Natural killer cell (primary cell): ENCODE measurements around the gene DNAJC4. TPM values are rescaled to one million over a fixed set of nuclear protein-coding genes. Genes with fewer than 3 reads are reported as not detected.
A peak's percentile ranks its signal among the peaks of the same experiment; 100 is the strongest.

ENCODE experiments used
- ATAC-seq, 3 donors: fragments of 150-1000 bp in 2 of 3; fragments of 200-7000 bp in 1 of 3; cut with Tn5 transposase; 1 replicate in 1 of 3; 2 replicates in 2 of 3; pipeline ENCODE4 v1.10.0; 2021; ENCODE audit warnings: mild to moderate bottlenecking in 2 of 3, moderate library complexity in 2 of 3
- DNase-seq, 2 donors: peaks; one replicate each; pipeline versions ENCODE4 v3.0.0 to v3.0.0-alpha.2; 2013 to 2021; ENCODE audit warnings: mixed read lengths in 1 of 2
- H3K27ac ChIP-seq: one replicate; pipeline ENCODE4 v1.5.1; 2013; ENCODE audit warnings: mild to moderate bottlenecking, low read length
- H3K27me3 ChIP-seq: one replicate; pipeline ENCODE4 v1.6.1; 2013; ENCODE audit warnings: low read length; ENCODE audit not compliant: control insufficient read depth, insufficient read depth
- H3K36me3 ChIP-seq: one replicate; pipeline ENCODE4 v1.6.1; 2013; ENCODE audit warnings: low read length; ENCODE audit not compliant: control insufficient read depth, insufficient read depth
- H3K4me1 ChIP-seq: one replicate; pipeline ENCODE4 v1.6.1; 2013; ENCODE audit warnings: low read length; ENCODE audit not compliant: control insufficient read depth, insufficient read depth
- H3K4me3 ChIP-seq: one replicate; pipeline ENCODE4 v1.5.1; 2013; ENCODE audit warnings: low read length
- H3K9me3 ChIP-seq: one replicate; pipeline ENCODE4 v1.6.1; 2013; ENCODE audit warnings: low read length; ENCODE audit not compliant: control insufficient read depth, insufficient read depth
- H3K27ac Mint-ChIP-seq, 2 donors: one replicate each; pipeline ENCODE4 v1.8.0; 2022; ENCODE audit warnings: mild to moderate bottlenecking in 2 of 2, mixed read lengths in 2 of 2, moderate library complexity in 1 of 2
- H3K27me3 Mint-ChIP-seq, 2 donors: one replicate each; pipeline ENCODE4 v1.8.0; 2022; ENCODE audit warnings: low read depth in 2 of 2, mixed read lengths in 2 of 2
- H3K36me3 Mint-ChIP-seq: one replicate; pipeline ENCODE4 v1.8.0; 2022; ENCODE audit warnings: mixed read lengths
- H3K4me1 Mint-ChIP-seq, 2 donors: one replicate each; pipeline ENCODE4 v1.8.0; 2022; ENCODE audit warnings: mixed read lengths in 2 of 2
- H3K4me3 Mint-ChIP-seq: one replicate; pipeline ENCODE4 v1.8.0; 2022; ENCODE audit warnings: mild to moderate bottlenecking, moderate library complexity, mixed read lengths
- H3K9me3 Mint-ChIP-seq, 2 donors: one replicate each; pipeline ENCODE4 v1.8.0; 2022; ENCODE audit warnings: mixed read lengths in 2 of 2
- WGBS: methylation state at CpG from one replicate; pipeline ENCODE4 v1.1.7; 2013; ENCODE audit warnings: missing lambda C conversion rate; ENCODE audit not compliant: insufficient coverage; 5-methylcytosine and 5-hydroxymethylcytosine counted together
- intact Hi-C: fragments of 100-400 bp; cut with micrococcal nuclease; formaldehyde crosslinking; loops from one replicate; pipeline ENCODE4 v1.14.2; 2022
- total RNA-seq, 4 donors: library from RNA; stranded (reverse); fragments of 120-200 nt in 1 of 4; gene quantifications; one replicate each; pipeline versions ENCODE4 v1.2.3 to v1.2.4, GENCODE V29; 2013 to 2022
- TF ChIP-seq, protein P1 (sequence below): fragments of 200-600 bp; IDR thresholded peaks from one replicate; pipeline ENCODE4 v1.8.0; 2022; ENCODE audit warnings: antibody characterized with exemption

The DNAJC4 gene
- total RNA-seq, 3 donors from 2014 or later (not counting 1 experiment from before 2014, with no cell fraction given), result 45.0 to 47.0 (median 46.6) TPM

DNA sequence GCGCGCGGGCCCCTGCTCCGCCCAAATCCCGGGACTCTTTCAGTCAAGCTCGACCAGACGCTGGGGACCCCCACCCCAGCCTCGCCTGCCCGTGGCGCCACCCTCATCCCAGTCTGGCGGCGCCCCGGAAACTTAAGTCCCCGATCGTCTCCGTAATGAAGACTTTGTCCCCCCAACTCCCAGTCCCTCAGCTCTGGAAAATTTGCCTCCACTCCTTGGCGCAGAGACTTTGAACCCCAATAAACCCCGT lies 21.3 kb downstream of the DNAJC4 start:
- TF ChIP-seq, protein P1, sequence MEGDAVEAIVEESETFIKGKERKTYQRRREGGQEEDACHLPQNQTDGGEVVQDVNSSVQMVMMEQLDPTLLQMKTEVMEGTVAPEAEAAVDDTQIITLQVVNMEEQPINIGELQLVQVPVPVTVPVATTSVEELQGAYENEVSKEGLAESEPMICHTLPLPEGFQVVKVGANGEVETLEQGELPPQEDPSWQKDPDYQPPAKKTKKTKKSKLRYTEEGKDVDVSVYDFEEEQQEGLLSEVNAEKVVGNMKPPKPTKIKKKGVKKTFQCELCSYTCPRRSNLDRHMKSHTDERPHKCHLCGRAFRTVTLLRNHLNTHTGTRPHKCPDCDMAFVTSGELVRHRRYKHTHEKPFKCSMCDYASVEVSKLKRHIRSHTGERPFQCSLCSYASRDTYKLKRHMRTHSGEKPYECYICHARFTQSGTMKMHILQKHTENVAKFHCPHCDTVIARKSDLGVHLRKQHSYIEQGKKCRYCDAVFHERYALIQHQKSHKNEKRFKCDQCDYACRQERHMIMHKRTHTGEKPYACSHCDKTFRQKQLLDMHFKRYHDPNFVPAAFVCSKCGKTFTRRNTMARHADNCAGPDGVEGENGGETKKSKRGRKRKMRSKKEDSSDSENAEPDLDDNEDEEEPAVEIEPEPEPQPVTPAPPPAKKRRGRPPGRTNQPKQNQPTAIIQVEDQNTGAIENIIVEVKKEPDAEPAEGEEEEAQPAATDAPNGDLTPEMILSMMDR, result no peak
- peak overlapping the region in 1 of 2 donors; percentile 86 for H3K27ac Mint-ChIP-seq
- peak overlapping the region; percentile 86 for H3K4me3 Mint-ChIP-seq
- Histone ChIP-seq H3K27ac (no peak overlapping the region), H3K27me3 (no peaks in the 10 kb centered on the region), H3K36me3 (peaks cover 5% of the 10 kb centered on the region), H3K4me1 (peaks cover 39% of the 10 kb centered on the region), H3K9me3 (no peaks in the 10 kb centered on the region), H3K4me3 (peak overlapping the region; percentile 58)
- H3K9me3 Mint-ChIP-seq, result no peaks in the 10 kb centered on the region
- intact Hi-C loops, result loop anchor here (1.0 to 2.0 kb wide), 2 partner anchors 17 to 50 kb away; no protein-coding TSS in a partner anchor
- no peak for ATAC-seq
- peaks cover 14 to 29% of the 10 kb centered on the region in 2 donors for H3K4me1 Mint-ChIP-seq
- DNase-seq, result no peak
- no peaks in the 10 kb centered on the region for H3K36me3 Mint-ChIP-seq
- 1% methylated on average over 18 of the region's 18 CpGs for WGBS
- H3K27me3 Mint-ChIP-seq, result no peaks in the 10 kb centered on the region

DNA sequence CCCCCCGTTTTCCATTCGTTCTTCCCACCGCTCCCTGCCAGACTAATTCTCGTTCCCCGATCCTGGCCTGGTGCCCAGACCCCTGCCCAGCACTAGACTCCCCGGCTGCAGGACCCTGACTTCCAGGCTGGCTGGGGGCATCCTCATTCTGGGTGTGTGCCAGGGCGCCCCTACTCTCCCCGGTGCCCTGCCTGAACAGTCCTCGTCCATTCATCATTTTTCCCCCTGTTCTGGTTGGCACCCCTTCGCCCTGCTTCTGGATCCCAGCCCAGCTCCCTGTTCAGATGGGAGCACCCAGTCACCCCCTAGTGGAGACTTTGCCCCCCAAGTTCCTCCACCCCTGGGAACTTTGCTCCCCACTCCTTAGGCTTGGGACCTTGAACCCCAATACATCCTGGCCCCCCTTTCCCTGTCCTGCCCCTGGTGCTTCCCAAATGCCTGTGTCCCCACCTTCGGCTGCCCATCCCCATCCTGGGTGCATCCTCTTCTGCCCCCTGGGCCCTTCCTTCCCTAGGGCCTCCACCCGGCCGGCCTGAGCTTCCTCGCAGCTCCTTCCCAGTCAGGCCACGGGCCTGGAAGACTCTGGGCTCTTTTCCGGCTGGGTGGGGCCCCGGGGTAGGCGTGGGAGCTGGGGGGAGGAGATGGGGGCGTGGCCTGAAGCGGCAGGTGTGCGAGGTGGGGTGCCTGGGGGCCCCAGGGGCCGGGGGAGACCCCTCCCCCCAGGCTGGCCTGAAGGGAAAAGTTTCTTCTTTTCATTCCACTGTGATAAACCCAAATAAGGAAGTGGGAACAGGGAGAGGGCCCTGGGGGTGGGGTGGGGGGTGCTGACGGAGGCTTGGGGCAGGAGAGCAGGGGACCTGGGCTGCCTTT lies 21.9 kb downstream of the DNAJC4 start:
- Mint-ChIP-seq H3K36me3 (no peaks in the 10 kb centered on the region), H3K4me1 (peaks cover 10 to 23% of the 10 kb centered on the region in 2 donors), H3K27ac (peak overlapping the region in 1 of 2 donors; percentile 86), H3K4me3 (peak overlapping the region; percentile 86), H3K9me3 (no peaks in the 10 kb centered on the region), H3K27me3 (no peaks in the 10 kb centered on the region)
- DNase-seq (peak in 1 of 2 donors; percentile 56), ATAC-seq (no peak)
- Histone ChIP-seq H3K36me3 (peaks cover 6% of the 10 kb centered on the region), H3K27ac (no peak overlapping the region), H3K9me3 (no peaks in the 10 kb centered on the region), H3K4me1 (peaks cover 34% of the 10 kb centered on the region), H3K27me3 (no peaks in the 10 kb centered on the region), H3K4me3 (peak overlapping the region; percentile 58)
- TF ChIP-seq, protein P1, result no peak
- intact Hi-C loops, result no loop called here
- WGBS, result 14% methylated on average over 16 of the region's 23 CpGs

DNA sequence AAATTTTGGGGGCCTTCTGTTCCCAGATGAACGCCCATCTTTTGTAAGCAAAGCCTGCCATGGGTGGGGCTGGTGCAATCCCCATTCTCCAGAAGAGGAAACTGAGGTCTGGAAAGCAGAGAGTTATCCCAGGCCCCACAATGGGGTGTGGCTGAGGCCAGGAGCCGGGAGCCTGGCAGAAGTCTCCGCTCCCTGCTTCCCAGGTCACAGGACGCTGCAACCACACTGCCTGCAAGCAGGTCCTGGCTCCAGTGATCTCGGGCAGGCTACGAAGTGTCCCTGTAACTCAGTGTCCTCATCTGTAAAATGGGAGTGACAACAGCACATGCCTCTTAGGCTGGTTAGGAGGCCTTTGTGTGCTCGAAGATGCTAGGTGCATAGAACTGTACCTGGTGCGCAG lies 22.7 kb downstream of the DNAJC4 start:
- intact Hi-C loops, result no loop called here
- no peaks in the 10 kb centered on the region for H3K36me3 Mint-ChIP-seq
- Histone ChIP-seq H3K9me3 (no peaks in the 10 kb centered on the region), H3K36me3 (peaks cover 6% of the 10 kb centered on the region), H3K27me3 (no peaks in the 10 kb centered on the region), H3K4me1 (peaks cover 27% of the 10 kb centered on the region), H3K4me3 (no peak overlapping the region), H3K27ac (no peak overlapping the region)
- TF ChIP-seq, protein P1, result no peak
- no peaks in the 10 kb centered on the region for H3K27me3 Mint-ChIP-seq
- no peak for ATAC-seq
- no peak for DNase-seq
- H3K4me1 Mint-ChIP-seq, result peaks cover 2 to 15% of the 10 kb centered on the region in 2 donors
- WGBS, result 94% methylated on average over 8 of the region's 8 CpGs
- no peak overlapping the region for H3K4me3 Mint-ChIP-seq
- no peaks in the 10 kb centered on the region for H3K9me3 Mint-ChIP-seq
- H3K27ac Mint-ChIP-seq, result no peak overlapping the region
